GM12878 (cell line): ENCODE data around the gene RBMS3. TPM values are rescaled to one million over a fixed set of nuclear protein-coding genes. Genes with fewer than 3 reads are reported as not detected.

Experiments
- ATAC-seq: fragments of 200-7000 bp; cut with Tn5 transposase; 3 replicates; pipeline ENCODE4 v1.9.1; 2020; ENCODE audit warnings: mild to moderate bottlenecking, moderate library complexity
- BruUV-seq: library from RNA; stranded (reverse); fragments of 400-500 nt; replicated peaks from 2 replicates; lab custom pipeline; 2021; lab: Mats Ljungman, UMichigan
- CTCF ChIA-PET: fragments of 300-600 bp; sonication (Branson Sonifier 250); formaldehyde crosslinking; extraction: SDS; loops from one replicate; lab custom pipeline; 2021; ENCODE audit warnings: inconsistent platforms; lab: Yijun Ruan, JAX
- POLR2A ChIA-PET: fragments of 350-600 bp; formaldehyde crosslinking; extraction: SDS; loops from one replicate; lab custom pipeline; 2021; ENCODE audit warnings: inconsistent platforms; lab: Charles Lee
- RAD21 ChIA-PET: fragments of 300-600 bp; sonication (Branson Sonifier 250); formaldehyde crosslinking; loops from one replicate; lab custom pipeline; 2023; ENCODE audit warnings: antibody characterized with exemption; ENCODE audit not compliant: unreplicated experiment; lab: Charles Lee
- SMC1A ChIA-PET: fragments of 300-600 bp; sonication (Branson Sonifier 250); formaldehyde crosslinking; loops from one replicate; lab custom pipeline; 2023; ENCODE audit not compliant: unreplicated experiment, uncharacterized antibody; lab: Charles Lee
- DNase-seq: peaks from one replicate; pipeline ENCODE4 v3.0.0-alpha.2; 2011; ENCODE audit warnings: low read depth, low spot score
- FAIRE-seq: peaks from 3 replicates; lab custom pipeline; 2011; peaks lifted over from hg19 to GRCh38; lab: Jason Lieb, UNC
- H2AFZ ChIP-seq: 2 replicates; pipeline ENCODE4 v1.6.0; 2011; ENCODE audit warnings: low read depth, low read length, control low read depth; ENCODE audit not compliant: control insufficient read depth
- H3K27ac ChIP-seq: 2 replicates; pipeline ENCODE4 v1.5.1; 2011; ENCODE audit warnings: control low read depth; ENCODE audit not compliant: control insufficient read depth, insufficient read depth
- H3K27me3 ChIP-seq, 2 experiments: replicated peaks in 1 of 2; 2 replicates each; pipeline versions ENCODE4 v1.6.0 to v1.6.1; 2011; ENCODE audit warnings: low read length in 1 of 2; ENCODE audit not compliant: control insufficient read depth in 2 of 2, insufficient read depth in 2 of 2
- H3K36me3 ChIP-seq, 2 experiments: 2 replicates each; pipeline ENCODE4 v1.5.1; 2011; ENCODE audit warnings: low read length in 1 of 2; ENCODE audit not compliant: control insufficient read depth in 2 of 2, insufficient read depth in 2 of 2
- H3K4me1 ChIP-seq: 2 replicates; pipeline ENCODE4 v1.6.1; 2011; ENCODE audit warnings: mild to moderate bottlenecking, low read length, moderate library complexity, mixed read lengths; ENCODE audit not compliant: control insufficient read depth, insufficient read depth
- H3K4me2 ChIP-seq: 2 replicates; pipeline ENCODE4 v1.6.0; 2011; ENCODE audit warnings: control low read depth; ENCODE audit not compliant: control insufficient read depth, insufficient read depth
- H3K4me3 ChIP-seq: fragments of 200-600 bp; sonication (generic); 2 replicates; pipeline ENCODE4 v1.5.1; 2016
- H3K79me2 ChIP-seq: 2 replicates; pipeline ENCODE4 v1.6.0; 2011; ENCODE audit warnings: low read length; ENCODE audit not compliant: control insufficient read depth, insufficient read depth
- H3K9ac ChIP-seq: 2 replicates; pipeline ENCODE4 v1.8.0; 2011; ENCODE audit warnings: low read length, control low read depth, mixed read lengths; ENCODE audit not compliant: control insufficient read depth, insufficient read depth
- H3K9me3 ChIP-seq: replicated peaks from 3 replicates; pipeline ENCODE4 v1.5.1; 2011; ENCODE audit warnings: mild to moderate bottlenecking, low read length; ENCODE audit not compliant: control insufficient read depth, insufficient read depth
- H4K20me1 ChIP-seq: 2 replicates; pipeline ENCODE4 v1.6.0; 2011; ENCODE audit not compliant: control insufficient read depth, insufficient read depth
- ASH2L ChIP-seq: fragments of 300-600, 200-600 bp; sonication (generic); IDR thresholded peaks from 2 replicates; pipeline ENCODE4 v1.6.1; 2017; ENCODE audit warnings: low read depth, mild to moderate bottlenecking, borderline replicate concordance
- BCL11A ChIP-seq: IDR thresholded peaks from 2 replicates; pipeline ENCODE4 v1.6.1; 2011; ENCODE audit warnings: low read depth, low read length
- CEBPB ChIP-seq, 2 experiments: fragments of 150-350 bp in 1 of 2; IDR thresholded peaks; 2 replicates each; pipeline ENCODE4 v1.6.1; 2012 to 2014; ENCODE audit warnings: low read depth in 2 of 2, low read length in 2 of 2, borderline replicate concordance in 1 of 2, inconsistent platforms in 1 of 2
- CHD2 ChIP-seq: IDR thresholded peaks from 2 replicates; pipeline ENCODE4 v1.6.1; 2011; ENCODE audit warnings: low read depth, low read length, improper control_type of control experiment, borderline replicate concordance
- DPF2 ChIP-seq: fragments of 450-650 bp; IDR thresholded peaks from 2 replicates; pipeline ENCODE4 v1.6.1; 2017; ENCODE audit warnings: mild to moderate bottlenecking
- EGR1 ChIP-seq, 2 experiments: IDR thresholded peaks; 1 replicate in 1 of 2; 2 replicates in 1 of 2; pipeline ENCODE4 v1.6.1; 2011 to 2012; ENCODE audit warnings: low read depth in 2 of 2, low read length in 2 of 2, borderline replicate concordance in 1 of 2, mild to moderate bottlenecking in 1 of 2, moderate library complexity in 1 of 2
- GABPA ChIP-seq: IDR thresholded peaks from 2 replicates; pipeline ENCODE4 v1.6.1; 2014; ENCODE audit warnings: antibody characterized with exemption, low read depth, mild to moderate bottlenecking, inconsistent platforms
- IKZF2 ChIP-seq, 2 experiments: fragments of 450-650 bp; IDR thresholded peaks; 2 replicates each; pipeline ENCODE4 v1.6.1; 2017; ENCODE audit warnings: mild to moderate bottlenecking in 2 of 2, moderate library complexity in 2 of 2
- IRF4 ChIP-seq: IDR thresholded peaks from 2 replicates; pipeline ENCODE4 v1.6.1; 2011; ENCODE audit warnings: low read depth, low read length
- KDM1A ChIP-seq: fragments of 200-600 bp; sonication (generic); IDR thresholded peaks from 2 replicates; pipeline ENCODE4 v1.6.1; 2016; ENCODE audit warnings: borderline replicate concordance
- NFIC ChIP-seq: IDR thresholded peaks from 2 replicates; pipeline ENCODE4 v1.6.1; 2012; ENCODE audit warnings: low read depth, mild to moderate bottlenecking, inconsistent platforms, low read length, moderate library complexity
- NKRF ChIP-seq: fragments of 450-650 bp; conservative IDR thresholded peaks from 2 replicates; pipeline ENCODE4 v1.6.1; 2017; ENCODE audit warnings: mild to moderate bottlenecking, moderate library complexity
- RAD21 ChIP-seq: IDR thresholded peaks from 2 replicates; pipeline ENCODE4 v1.6.1; 2011; ENCODE audit warnings: mild to moderate bottlenecking, low read depth, low read length, moderate library complexity; ENCODE audit not compliant: insufficient read depth
- REST ChIP-seq: IDR thresholded peaks from 2 replicates; pipeline ENCODE4 v1.6.1; 2012; ENCODE audit warnings: mild to moderate bottlenecking, low read depth, low read length
- SMC3 ChIP-seq: IDR thresholded peaks from 2 replicates; pipeline ENCODE4 v1.6.1; 2011; ENCODE audit warnings: low read length, improper control_type of control experiment, borderline replicate concordance
- SREBF2 ChIP-seq: IDR thresholded peaks from 2 replicates; pipeline ENCODE4 v1.6.1; 2012; ENCODE audit warnings: mild to moderate bottlenecking, low read length
- WGBS: methylation state at CpG from one replicate; pipeline ENCODE4 v1.1.6; 2016; ENCODE audit warnings: low lambda C conversion rate; ENCODE audit not compliant: insufficient replicate concordance, insufficient coverage; ENCODE audit errors: missing lambda C conversion rate; 5-methylcytosine and 5-hydroxymethylcytosine counted together
- in situ Hi-C: fragments of 300-500 bp; cut with MboI; formaldehyde crosslinking; loops from 9 replicates; pipeline ENCODE4 v1.14.3; 2018; ENCODE audit warnings: mixed read lengths
- intact Hi-C: fragments of 100-400 bp; cut with micrococcal nuclease; formaldehyde crosslinking; loops from one replicate; pipeline ENCODE4 v1.14.2; 2022; ENCODE audit not compliant: unreplicated experiment
- polyA plus RNA-seq, 11 experiments: library from polyadenylated mRNA; depleted of rRNA in 4 of 11; unstranded in 6 of 11; stranded (reverse) in 5 of 11; fragments of >200 nt; fragmentation: Nextera tagmentation in 4 of 11; fragmentation: Illumina TruSeq in 1 of 11; extraction: Ambion mirVana in 4 of 11; extraction: Trizol in 1 of 11; gene quantifications; 1 replicate in 1 of 11; 2 replicates in 10 of 11; pipeline versions ENCODE4 v1.2.1 to v1.2.3, GENCODE V29; 2011 to 2016; ENCODE audit warnings: inconsistent platforms in 2 of 11, missing spikeins in 2 of 11, low read depth in 1 of 11
- total RNA-seq, 4 experiments: library from RNA; depleted of rRNA in 3 of 4; stranded (reverse); fragments of >200 nt in 3 of 4; fragmentation: Illumina TruSeq in 1 of 4; extraction: Trizol in 1 of 4; gene quantifications; 2 replicates each; pipeline versions ENCODE4 v1.2.1 to v1.2.3, GENCODE V29; 2013 to 2021
- TF ChIP-seq, protein P1 (sequence below): fragments of 450-650 bp; IDR thresholded peaks from 2 replicates; pipeline ENCODE4 v1.6.1; 2014; ENCODE audit warnings: mild to moderate bottlenecking

RBMS3 gene
- total and polyA plus RNA-seq, 10 of the 15 experiments (the other 5 are each of a cell fraction or from before 2014, with no cell fraction given), result 0.79 to 4.7 (median 3.1) TPM

DNA sequence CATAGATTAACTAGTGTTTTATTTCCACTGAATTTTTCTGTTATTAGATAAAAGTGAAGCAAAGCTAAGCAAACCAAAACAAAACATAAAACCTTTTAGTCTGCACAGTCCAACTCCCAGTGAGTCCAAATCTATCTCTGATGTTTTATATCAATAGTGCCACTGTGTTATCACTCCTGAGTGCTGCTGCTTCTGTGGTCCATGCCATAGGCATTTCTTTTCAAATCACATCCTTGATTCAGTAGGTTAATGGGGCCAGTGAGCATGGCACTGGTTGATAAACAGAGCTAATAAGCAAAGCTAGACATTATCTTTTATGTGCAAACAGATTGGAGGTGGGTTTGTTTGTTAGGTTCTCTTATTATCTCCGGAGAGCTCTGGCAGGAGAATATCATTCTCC, 30.0 kb downstream of the RBMS3 start (continued):
- TF ChIP-seq ASH2L (no peak), BCL11A (no peak), KDM1A (no peak), GABPA (no peak)

GRCh38 chr3:29311795-29312194, 30.9 kb downstream of the RBMS3 start:
- Histone ChIP-seq H4K20me1 (no peaks in the 10 kb centered on the region), H3K79me2 (no peaks in the 10 kb centered on the region), H3K4me1 (no peaks in the 10 kb centered on the region), H3K4me3 (no peak overlapping the region), H3K36me3 (no peaks in the 10 kb centered on the region), H3K27ac (no peak overlapping the region), H3K9me3 (no peaks in the 10 kb centered on the region; the same call in 1 of the 3 replicates), H3K27me3 (no peaks in the 10 kb centered on the region), H2AFZ (no peak overlapping the region), H3K4me2 (no peak overlapping the region), H3K9ac (no peak overlapping the region)
- WGBS, result 45% methylated on average over 3 of the region's 3 CpGs
- no TSS peak for BruUV-seq
- ChIA-PET SMC1A (no interaction called here), POLR2A (no interaction called here), RAD21 (no interaction called here), CTCF (no interaction called here)
- DNase-seq (no peak), ATAC-seq (peak; percentile 63), FAIRE-seq (no peak)
- in situ Hi-C loops (no loop called here), intact Hi-C loops (no loop called here)
- TF ChIP-seq DPF2, result no peak
- no peak for TF ChIP-seq REST
- TF ChIP-seq CHD2, result no peak
- no peak for TF ChIP-seq RAD21
- no peak for TF ChIP-seq CEBPB (IDR thresholded peaks at IDR 0.05; ENCODE audit: borderline replicate concordance in 1 of 2, low read depth in 2 of 2, low read length in 2 of 2)
- TF ChIP-seq SMC3, result no peak
- TF ChIP-seq SREBF2, result no peak
- no peak for TF ChIP-seq NFIC
- no peak for TF ChIP-seq EGR1 (IDR thresholded peaks at IDR 0.05; ENCODE audit: borderline replicate concordance in 1 of 2, low read depth in 2 of 2, low read length in 2 of 2)
- no peak for TF ChIP-seq NKRF
- no peak for TF ChIP-seq IRF4
- no peak for TF ChIP-seq IKZF2 (IDR thresholded peaks at IDR 0.05)
- TF ChIP-seq, protein P1, sequence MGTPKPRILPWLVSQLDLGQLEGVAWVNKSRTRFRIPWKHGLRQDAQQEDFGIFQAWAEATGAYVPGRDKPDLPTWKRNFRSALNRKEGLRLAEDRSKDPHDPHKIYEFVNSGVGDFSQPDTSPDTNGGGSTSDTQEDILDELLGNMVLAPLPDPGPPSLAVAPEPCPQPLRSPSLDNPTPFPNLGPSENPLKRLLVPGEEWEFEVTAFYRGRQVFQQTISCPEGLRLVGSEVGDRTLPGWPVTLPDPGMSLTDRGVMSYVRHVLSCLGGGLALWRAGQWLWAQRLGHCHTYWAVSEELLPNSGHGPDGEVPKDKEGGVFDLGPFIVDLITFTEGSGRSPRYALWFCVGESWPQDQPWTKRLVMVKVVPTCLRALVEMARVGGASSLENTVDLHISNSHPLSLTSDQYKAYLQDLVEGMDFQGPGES, result no peak
